ENCODE data around the gene SKI.

The SKI gene

DNA sequence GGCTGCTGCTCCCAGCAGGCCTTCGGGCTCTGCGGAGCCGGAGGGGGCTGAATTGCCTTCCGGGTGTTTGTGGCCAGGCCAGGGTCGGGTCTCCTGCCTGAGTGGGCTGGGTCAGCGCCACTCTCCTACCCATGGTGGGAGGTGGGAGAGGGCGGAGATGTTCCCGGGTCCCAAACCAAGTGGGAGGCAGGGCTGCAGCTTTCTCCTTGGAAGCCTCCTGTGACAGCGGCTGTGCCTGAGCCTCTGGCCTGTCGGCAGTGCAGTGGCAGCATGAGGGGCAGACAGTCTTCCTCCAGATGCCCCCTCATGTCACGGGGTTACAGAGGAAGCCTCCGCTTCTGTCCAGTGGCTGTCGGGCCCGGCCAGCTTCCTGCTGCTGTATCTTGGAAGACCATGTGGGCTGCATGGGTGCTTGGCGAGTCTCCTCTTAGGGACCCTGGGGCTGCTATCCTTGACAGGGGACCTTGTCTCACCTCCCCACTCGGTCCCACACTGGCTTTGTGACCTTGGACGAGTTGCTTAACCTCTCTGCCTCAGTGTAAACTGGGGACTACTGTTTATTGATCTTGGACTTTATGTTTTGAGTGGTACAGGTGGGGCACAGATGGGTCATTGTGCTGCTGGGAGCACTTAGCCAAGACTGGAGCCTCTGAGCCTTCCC lies 4.3 kb downstream of the SKI start:
- Histone ChIP-seq H2BK120ac (ENCODE audit: low read depth, low read length) (peak overlapping the region; percentile 91), H3K79me1 (ENCODE audit: low read depth, low read length) (peaks cover 34% of the 10 kb centered on the region), H4K8ac (ENCODE audit: low read depth, low read length) (no peak overlapping the region), H2BK5ac (ENCODE audit: low read length) (no peak overlapping the region), H2AFZ (ENCODE audit: low read length) (no peak overlapping the region), H3K27me3 (ENCODE audit: control insufficient read depth in 3 of 3, insufficient read depth in 3 of 3, low read depth in 1 of 3, low read length in 3 of 3) (no peaks in the 10 kb centered on the region), H3K27ac (replicated peaks; ENCODE audit: low read length) (no peak overlapping the region), H3K23ac (ENCODE audit: low read depth, low read length, poor library complexity) (peak overlapping the region; percentile 94), H2BK12ac (ENCODE audit: low read length) (no peak overlapping the region), H3K4ac (ENCODE audit: low read length) (peak overlapping the region; percentile 37), H2AK5ac (ENCODE audit: low read depth, low read length) (peak overlapping the region; percentile 84), H2BK15ac (ENCODE audit: low read length) (no peak overlapping the region), H4K91ac (ENCODE audit: low read depth, low read length, poor library complexity) (no peak overlapping the region), H3K18ac (ENCODE audit: low read length) (peak overlapping the region; percentile 48), H3K36me3 (replicated peaks in 1 of 2; ENCODE audit: control insufficient read depth in 2 of 2, insufficient read depth in 2 of 2, low read length in 2 of 2) (peaks cover 0 to 45% of the 10 kb centered on the region in 2 donors), H3K4me2 (ENCODE audit: insufficient read depth, low read length, poor library complexity, severe bottlenecking) (peak overlapping the region; percentile 18), H3K9ac (ENCODE audit: low read depth, low read length, poor library complexity) (peak overlapping the region; percentile 60), H3K4me3 (ENCODE audit: low read length in 2 of 2) (peak overlapping the region in 1 of 2 donors; percentile 69), H3K9me3 (replicated peaks in 1 of 2; ENCODE audit: control insufficient read depth in 2 of 2, insufficient read depth in 1 of 2, low read depth in 1 of 2, low read length in 2 of 2) (no peaks in the 10 kb centered on the region), H3K4me1 (ENCODE audit: control insufficient read depth in 2 of 2, insufficient read depth in 1 of 2, low read depth in 1 of 2, low read length in 2 of 2) (peaks cover 36 to 39% of the 10 kb centered on the region in 2 donors), H3K14ac (ENCODE audit: low read length) (peak overlapping the region; percentile 56)
- DNase-seq (ENCODE audit: low spot score) = no peak
- no CpG with 5 or more reads among the region's 17 CpGs for WGBS, 2 donors (ENCODE audit: extremely low coverage in 2 of 2, insufficient read length in 2 of 2, insufficient replicate concordance in 1 of 2)

- Histone ChIP-seq H3K9ac (ENCODE audit: low read depth, low read length, poor library complexity) (peak overlapping the region; percentile 72), H3K4me3 (ENCODE audit: low read length in 2 of 2) (no peak overlapping the region), H2AFZ (ENCODE audit: low read length) (no peak overlapping the region), H3K9me3 (replicated peaks in 1 of 2; ENCODE audit: control insufficient read depth in 2 of 2, insufficient read depth in 1 of 2, low read depth in 1 of 2, low read length in 2 of 2) (no peaks in the 10 kb centered on the region), H4K8ac (ENCODE audit: low read depth, low read length) (no peak overlapping the region), H2BK5ac (ENCODE audit: low read length) (no peak overlapping the region), H3K18ac (ENCODE audit: low read length) (peak overlapping the region; percentile 27), H3K79me1 (ENCODE audit: low read depth, low read length) (peaks cover 39% of the 10 kb centered on the region), H4K91ac (ENCODE audit: low read depth, low read length, poor library complexity) (no peak overlapping the region), H3K27ac (replicated peaks; ENCODE audit: low read length) (no peak overlapping the region), H2BK120ac (ENCODE audit: low read depth, low read length) (no peak overlapping the region), H2BK12ac (ENCODE audit: low read length) (no peak overlapping the region), H3K4ac (ENCODE audit: low read length) (no peak overlapping the region), H3K36me3 (replicated peaks in 1 of 2; ENCODE audit: control insufficient read depth in 2 of 2, insufficient read depth in 2 of 2, low read length in 2 of 2) (peaks cover 0 to 51% of the 10 kb centered on the region in 2 donors), H3K14ac (ENCODE audit: low read length) (no peak overlapping the region), H3K4me1 (ENCODE audit: control insufficient read depth in 2 of 2, insufficient read depth in 1 of 2, low read depth in 1 of 2, low read length in 2 of 2) (peaks cover 36 to 40% of the 10 kb centered on the region in 2 donors), H2BK15ac (ENCODE audit: low read length) (no peak overlapping the region), H3K4me2 (ENCODE audit: insufficient read depth, low read length, poor library complexity, severe bottlenecking) (no peak overlapping the region), H2AK5ac (ENCODE audit: low read depth, low read length) (no peak overlapping the region), H3K23ac (ENCODE audit: low read depth, low read length, poor library complexity) (peak overlapping the region; percentile 94), H3K27me3 (ENCODE audit: control insufficient read depth in 3 of 3, insufficient read depth in 3 of 3, low read depth in 1 of 3, low read length in 3 of 3) (no peaks in the 10 kb centered on the region)
- DNase-seq (ENCODE audit: low spot score) = no peak
- WGBS, 2 donors (ENCODE audit: extremely low coverage in 2 of 2, insufficient read length in 2 of 2, insufficient replicate concordance in 1 of 2) = no CpG with 5 or more reads among the region's 23 CpGs
Observed at GRCh38 chr1:2232916-2233438, 4.9 kb downstream of the SKI start.

- Histone ChIP-seq H3K79me1 (ENCODE audit: low read depth, low read length) (peaks cover 44% of the 10 kb centered on the region), H2AFZ (ENCODE audit: low read length) (no peak overlapping the region), H3K4ac (ENCODE audit: low read length) (no peak overlapping the region), H2BK15ac (ENCODE audit: low read length) (no peak overlapping the region), H3K27me3 (ENCODE audit: control insufficient read depth in 3 of 3, insufficient read depth in 3 of 3, low read depth in 1 of 3, low read length in 3 of 3) (no peaks in the 10 kb centered on the region), H3K18ac (ENCODE audit: low read length) (peak overlapping the region; percentile 42), H4K8ac (ENCODE audit: low read depth, low read length) (no peak overlapping the region), H2BK5ac (ENCODE audit: low read length) (no peak overlapping the region), H2AK5ac (ENCODE audit: low read depth, low read length) (peak overlapping the region; percentile 26), H3K4me3 (ENCODE audit: low read length in 2 of 2) (peak overlapping the region in 1 of 2 donors; percentile 5), H4K91ac (ENCODE audit: low read depth, low read length, poor library complexity) (no peak overlapping the region), H3K4me1 (ENCODE audit: control insufficient read depth in 2 of 2, insufficient read depth in 1 of 2, low read depth in 1 of 2, low read length in 2 of 2) (peaks cover 36 to 40% of the 10 kb centered on the region in 2 donors), H3K9me3 (replicated peaks in 1 of 2; ENCODE audit: control insufficient read depth in 2 of 2, insufficient read depth in 1 of 2, low read depth in 1 of 2, low read length in 2 of 2) (no peaks in the 10 kb centered on the region), H3K36me3 (replicated peaks in 1 of 2; ENCODE audit: control insufficient read depth in 2 of 2, insufficient read depth in 2 of 2, low read length in 2 of 2) (peaks cover 0 to 56% of the 10 kb centered on the region in 2 donors), H3K27ac (replicated peaks; ENCODE audit: low read length) (no peak overlapping the region), H3K14ac (ENCODE audit: low read length) (no peak overlapping the region), H3K23ac (ENCODE audit: low read depth, low read length, poor library complexity) (no peak overlapping the region), H2BK12ac (ENCODE audit: low read length) (no peak overlapping the region), H3K4me2 (ENCODE audit: insufficient read depth, low read length, poor library complexity, severe bottlenecking) (no peak overlapping the region), H3K9ac (ENCODE audit: low read depth, low read length, poor library complexity) (peak overlapping the region; percentile 72), H2BK120ac (ENCODE audit: low read depth, low read length) (no peak overlapping the region)
- DNase-seq (ENCODE audit: low spot score) = no peak
- no CpG with 5 or more reads among the region's 12 CpGs for WGBS, 2 donors (ENCODE audit: extremely low coverage in 2 of 2, insufficient read length in 2 of 2, insufficient replicate concordance in 1 of 2)
Observed at GRCh38 chr1:2233468-2233867, 5.3 kb downstream of the SKI start.

DNA sequence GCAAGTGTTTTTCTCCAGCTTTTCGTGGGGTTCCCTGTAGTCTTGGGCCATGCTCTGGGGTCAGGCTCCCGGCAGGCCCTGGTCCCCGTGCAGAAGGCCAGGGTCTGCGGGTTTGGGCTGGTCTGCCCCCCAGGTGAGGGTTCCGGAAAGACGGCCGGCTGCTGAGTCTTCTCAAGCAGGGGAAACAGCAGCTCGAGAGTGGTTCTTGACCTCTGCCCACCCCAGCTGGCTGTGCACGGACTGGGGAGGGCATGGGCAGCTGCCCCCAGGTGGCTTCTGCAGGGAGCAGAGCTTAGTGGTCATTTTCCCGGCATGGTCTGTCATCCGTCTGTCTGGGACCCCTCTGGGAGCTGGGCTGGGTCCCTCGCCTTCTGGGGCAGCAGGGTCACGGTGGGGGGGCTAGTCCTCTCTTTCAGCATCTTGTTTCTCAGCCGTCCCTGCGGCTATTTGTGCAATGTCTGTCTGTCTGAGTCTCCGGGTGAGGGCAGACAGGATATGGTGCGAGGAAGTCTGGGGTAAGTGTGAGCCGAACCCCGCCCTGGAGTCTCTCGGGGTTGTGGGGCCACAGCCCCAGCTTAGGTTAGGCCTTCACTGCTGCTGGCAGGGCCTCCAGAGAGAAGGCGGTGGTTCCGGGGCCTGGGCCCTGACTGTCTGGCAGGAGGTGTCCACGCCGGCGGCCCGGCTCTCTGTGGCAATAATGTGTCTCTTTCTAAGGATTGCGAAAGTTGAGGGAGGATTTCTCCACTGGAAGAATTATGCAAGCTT lies 6.1 kb downstream of the SKI start:
- Histone ChIP-seq H2AFZ (ENCODE audit: low read length) (no peak overlapping the region), H2BK12ac (ENCODE audit: low read length) (no peak overlapping the region), H3K4me1 (ENCODE audit: control insufficient read depth in 2 of 2, insufficient read depth in 1 of 2, low read depth in 1 of 2, low read length in 2 of 2) (peaks cover 36 to 40% of the 10 kb centered on the region in 2 donors), H3K18ac (ENCODE audit: low read length) (peak overlapping the region; percentile 61), H3K9ac (ENCODE audit: low read depth, low read length, poor library complexity) (no peak overlapping the region), H4K8ac (ENCODE audit: low read depth, low read length) (no peak overlapping the region), H3K27me3 (ENCODE audit: control insufficient read depth in 3 of 3, insufficient read depth in 3 of 3, low read depth in 1 of 3, low read length in 3 of 3) (no peaks in the 10 kb centered on the region), H3K14ac (ENCODE audit: low read length) (no peak overlapping the region), H2BK15ac (ENCODE audit: low read length) (peak overlapping the region; percentile 31), H3K4ac (ENCODE audit: low read length) (no peak overlapping the region), H4K91ac (ENCODE audit: low read depth, low read length, poor library complexity) (no peak overlapping the region), H2AK5ac (ENCODE audit: low read depth, low read length) (peak overlapping the region; percentile 72), H2BK120ac (ENCODE audit: low read depth, low read length) (no peak overlapping the region), H3K4me3 (ENCODE audit: low read length in 2 of 2) (no peak overlapping the region), H3K79me1 (ENCODE audit: low read depth, low read length) (peaks cover 43% of the 10 kb centered on the region), H3K36me3 (replicated peaks in 1 of 2; ENCODE audit: control insufficient read depth in 2 of 2, insufficient read depth in 2 of 2, low read length in 2 of 2) (peaks cover 0 to 58% of the 10 kb centered on the region in 2 donors), H3K27ac (replicated peaks; ENCODE audit: low read length) (peak overlapping the region; percentile 13), H2BK5ac (ENCODE audit: low read length) (no peak overlapping the region), H3K23ac (ENCODE audit: low read depth, low read length, poor library complexity) (peak overlapping the region; percentile 92), H3K4me2 (ENCODE audit: insufficient read depth, low read length, poor library complexity, severe bottlenecking) (peak overlapping the region; percentile 14), H3K9me3 (replicated peaks in 1 of 2; ENCODE audit: control insufficient read depth in 2 of 2, insufficient read depth in 1 of 2, low read depth in 1 of 2, low read length in 2 of 2) (no peaks in the 10 kb centered on the region)
- WGBS, 2 donors (ENCODE audit: extremely low coverage in 2 of 2, insufficient read length in 2 of 2, insufficient replicate concordance in 1 of 2) = no CpG with 5 or more reads among the region's 27 CpGs
- no peak for DNase-seq (ENCODE audit: low spot score)

Measured in neuronal stem cell (in vitro differentiated cells).